ENCODE data around the gene SULT1A3.
"Not testable (repeated sequence)": the region's sequence is repeated elsewhere in the genome, so short reads cannot be mapped to it uniquely, and the experiment has no call there.

The SULT1A3 gene

DNA sequence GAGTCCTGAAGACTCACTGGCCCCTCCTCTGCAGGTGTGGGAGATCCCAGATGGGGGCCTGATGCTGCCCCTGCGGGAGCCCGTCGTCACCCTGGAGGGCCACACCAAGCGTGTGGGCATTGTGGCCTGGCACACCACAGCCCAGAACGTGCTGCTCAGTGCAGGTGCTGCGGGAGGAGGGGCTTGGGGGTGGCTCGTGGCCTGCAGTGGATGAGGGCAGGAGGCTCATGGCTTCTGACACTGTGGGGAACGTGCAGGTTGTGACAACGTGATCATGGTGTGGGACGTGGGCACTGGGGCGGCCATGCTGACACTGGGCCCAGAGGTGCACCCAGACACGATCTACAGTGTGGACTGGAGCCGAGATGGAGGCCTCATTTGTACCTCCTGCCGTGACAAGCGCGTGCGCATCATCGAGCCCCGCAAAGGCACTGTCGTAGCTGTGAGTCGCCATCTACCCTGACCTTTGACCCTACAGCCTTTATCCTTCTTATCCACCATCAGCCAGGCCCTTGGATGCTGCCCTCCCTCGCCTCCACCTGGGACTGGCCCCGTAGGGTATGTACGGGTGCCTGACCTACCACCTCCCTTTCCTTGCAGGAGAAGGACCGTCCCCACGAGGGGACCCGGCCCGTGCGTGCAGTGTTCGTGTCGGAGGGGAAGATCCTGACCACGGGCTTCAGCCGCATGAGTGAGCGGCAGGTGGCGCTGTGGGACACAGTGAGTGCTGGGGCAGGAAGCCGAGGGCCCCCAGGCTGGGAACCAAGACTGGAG, 12.1 kb upstream of the SULT1A3 start:
- peak overlapping the region; percentile 24 to 32 for H3K4me3 ChIP-seq (ENCODE audit: low read length in 2 of 2)
- peaks cover 0 to 3% of the 10 kb centered on the region in 2 donors for H3K36me3 ChIP-seq (ENCODE audit: control insufficient read depth in 2 of 2, insufficient read depth in 2 of 2, low read length in 2 of 2)
- peak overlapping the region in 1 of 2 donors; percentile 17 for H3K9ac ChIP-seq (ENCODE audit: low read depth in 1 of 2, low read length in 2 of 2)
- no peaks in the 10 kb centered on the region for H3K9me3 ChIP-seq (ENCODE audit: control insufficient read depth in 2 of 2, low read length in 2 of 2)
- H3K27ac ChIP-seq (ENCODE audit: low read depth in 2 of 2, low read length in 2 of 2): peak overlapping the region in 1 of 2 donors; percentile 88
- H3K4me1 ChIP-seq (ENCODE audit: control insufficient read depth in 2 of 2, insufficient read depth in 2 of 2, low read length in 2 of 2): peaks cover 16 to 22% of the 10 kb centered on the region in 2 donors
- H3K27me3 ChIP-seq (ENCODE audit: control insufficient read depth in 2 of 2, insufficient read depth in 2 of 2, low read length in 2 of 2): no peaks in the 10 kb centered on the region

DNA sequence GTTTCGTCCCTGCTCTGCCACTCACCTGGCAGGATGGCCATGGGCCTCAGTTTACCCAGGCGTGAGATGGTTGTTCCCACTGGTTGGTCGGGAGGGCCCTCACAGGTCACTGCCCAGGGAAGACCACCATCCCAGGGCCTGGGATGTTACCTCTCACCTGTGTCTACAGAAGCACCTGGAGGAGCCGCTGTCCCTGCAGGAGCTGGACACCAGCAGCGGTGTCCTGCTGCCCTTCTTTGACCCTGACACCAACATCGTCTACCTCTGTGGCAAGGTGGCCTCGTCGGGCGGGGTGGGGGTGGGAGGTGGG, 11.5 kb upstream of the SULT1A3 start:
- Histone ChIP-seq H3K9ac (ENCODE audit: low read depth in 1 of 2, low read length in 2 of 2) (peak overlapping the region in 1 of 2 donors; percentile 24), H3K4me3 (ENCODE audit: low read length in 2 of 2) (peak overlapping the region in 1 of 2 donors; percentile 32), H3K9me3 (ENCODE audit: control insufficient read depth in 2 of 2, low read length in 2 of 2) (no peaks in the 10 kb centered on the region), H3K27ac (ENCODE audit: low read depth in 2 of 2, low read length in 2 of 2) (peak overlapping the region in 1 of 2 donors; percentile 88), H3K4me1 (ENCODE audit: control insufficient read depth in 2 of 2, insufficient read depth in 2 of 2, low read length in 2 of 2) (peaks cover 15 to 22% of the 10 kb centered on the region in 2 donors), H3K27me3 (ENCODE audit: control insufficient read depth in 2 of 2, insufficient read depth in 2 of 2, low read length in 2 of 2) (no peaks in the 10 kb centered on the region), H3K36me3 (ENCODE audit: control insufficient read depth in 2 of 2, insufficient read depth in 2 of 2, low read length in 2 of 2) (peaks cover 0 to 3% of the 10 kb centered on the region in 2 donors)

DNA sequence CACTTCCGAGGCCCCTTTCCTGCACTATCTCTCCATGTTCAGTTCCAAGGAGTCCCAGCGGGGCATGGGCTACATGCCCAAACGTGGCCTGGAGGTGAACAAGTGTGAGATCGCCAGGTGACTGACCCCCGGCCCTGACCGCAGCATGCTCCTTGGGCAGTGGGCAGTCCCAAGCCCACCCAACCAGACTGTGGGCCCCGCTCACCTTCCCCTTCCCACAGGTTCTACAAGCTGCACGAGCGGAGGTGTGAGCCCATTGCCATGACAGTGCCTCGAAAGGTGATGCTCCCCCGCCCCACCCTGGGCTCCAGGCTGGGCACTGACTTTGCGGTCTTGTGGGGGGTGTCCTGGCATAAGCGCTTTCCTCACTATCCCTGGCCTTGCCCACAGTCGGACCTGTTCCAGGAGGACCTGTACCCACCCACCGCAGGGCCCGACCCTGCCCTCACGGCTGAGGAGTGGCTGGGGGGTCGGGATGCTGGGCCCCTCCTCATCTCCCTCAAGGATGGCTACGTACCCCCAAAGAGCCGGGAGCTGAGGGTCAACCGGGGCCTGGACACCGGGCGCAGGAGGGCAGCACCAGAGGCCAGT, 11.0 kb upstream of the SULT1A3 start:
- Histone ChIP-seq H3K4me3 (ENCODE audit: low read length in 2 of 2) (no peak overlapping the region), H3K4me1 (ENCODE audit: control insufficient read depth in 2 of 2, insufficient read depth in 2 of 2, low read length in 2 of 2) (peaks cover 11 to 20% of the 10 kb centered on the region in 2 donors), H3K36me3 (ENCODE audit: control insufficient read depth in 2 of 2, insufficient read depth in 2 of 2, low read length in 2 of 2) (peaks cover 0 to 3% of the 10 kb centered on the region in 2 donors), H3K9ac (ENCODE audit: low read depth in 1 of 2, low read length in 2 of 2) (no peak overlapping the region), H3K9me3 (ENCODE audit: control insufficient read depth in 2 of 2, low read length in 2 of 2) (no peaks in the 10 kb centered on the region), H3K27me3 (ENCODE audit: control insufficient read depth in 2 of 2, insufficient read depth in 2 of 2, low read length in 2 of 2) (no peaks in the 10 kb centered on the region), H3K27ac (ENCODE audit: low read depth in 2 of 2, low read length in 2 of 2) (no peak overlapping the region)

DNA sequence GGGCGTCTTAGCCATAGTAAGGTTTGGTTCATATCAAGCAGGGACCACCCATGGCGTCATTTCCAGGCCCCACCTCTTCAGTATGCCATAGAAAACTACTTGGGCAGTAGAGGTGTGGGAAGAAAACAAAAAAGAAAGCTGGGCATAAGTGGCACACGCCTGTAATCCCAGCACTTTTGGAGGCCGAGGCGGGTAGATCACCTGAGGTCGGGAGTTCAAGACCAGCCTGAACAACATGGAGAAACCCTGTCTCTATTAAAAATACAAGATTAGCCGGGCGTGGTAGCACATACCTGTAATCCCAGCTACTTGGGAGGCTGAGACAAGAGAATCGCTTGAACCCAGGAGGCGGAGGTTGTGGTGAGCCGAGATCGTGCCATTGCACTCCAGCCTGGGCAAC, 7.9 kb upstream of the SULT1A3 start:
- H3K27ac ChIP-seq (ENCODE audit: low read depth in 2 of 2, low read length in 2 of 2); H3K36me3 ChIP-seq (ENCODE audit: control insufficient read depth in 2 of 2, insufficient read depth in 2 of 2, low read length in 2 of 2); H3K9me3 ChIP-seq (ENCODE audit: control insufficient read depth in 2 of 2, low read length in 2 of 2); H3K27me3 ChIP-seq (ENCODE audit: control insufficient read depth in 2 of 2, insufficient read depth in 2 of 2, low read length in 2 of 2); H3K9ac ChIP-seq (ENCODE audit: low read depth in 1 of 2, low read length in 2 of 2); H3K4me3 ChIP-seq (ENCODE audit: low read length in 2 of 2): not testable (repeated sequence)
- H3K4me1 ChIP-seq (ENCODE audit: control insufficient read depth in 2 of 2, insufficient read depth in 2 of 2, low read length in 2 of 2): peaks cover 9 to 12% of the 10 kb centered on the region in 2 donors

DNA sequence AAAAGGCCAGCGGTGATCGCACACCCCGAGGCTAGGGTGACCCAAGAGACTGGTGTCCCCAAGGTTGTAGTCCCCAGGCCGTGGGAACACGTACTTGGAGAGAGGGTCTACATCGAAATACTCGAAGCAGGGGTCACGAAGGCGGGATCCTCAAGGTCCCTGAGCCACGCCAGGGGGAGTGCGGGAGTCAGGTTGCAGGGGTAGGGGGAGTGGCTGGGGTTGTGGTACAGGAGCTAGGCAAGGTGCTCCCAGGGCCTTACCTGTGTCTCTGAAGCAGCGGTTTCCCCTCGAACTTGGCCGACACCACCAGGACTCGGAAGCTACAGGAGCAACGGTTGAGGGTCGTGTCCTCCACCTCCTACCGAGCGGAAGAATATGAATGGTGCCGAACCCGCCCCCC, 6.0 kb upstream of the SULT1A3 start:
- not testable (repeated sequence) for H3K9ac ChIP-seq (ENCODE audit: low read depth in 1 of 2, low read length in 2 of 2)

DNA sequence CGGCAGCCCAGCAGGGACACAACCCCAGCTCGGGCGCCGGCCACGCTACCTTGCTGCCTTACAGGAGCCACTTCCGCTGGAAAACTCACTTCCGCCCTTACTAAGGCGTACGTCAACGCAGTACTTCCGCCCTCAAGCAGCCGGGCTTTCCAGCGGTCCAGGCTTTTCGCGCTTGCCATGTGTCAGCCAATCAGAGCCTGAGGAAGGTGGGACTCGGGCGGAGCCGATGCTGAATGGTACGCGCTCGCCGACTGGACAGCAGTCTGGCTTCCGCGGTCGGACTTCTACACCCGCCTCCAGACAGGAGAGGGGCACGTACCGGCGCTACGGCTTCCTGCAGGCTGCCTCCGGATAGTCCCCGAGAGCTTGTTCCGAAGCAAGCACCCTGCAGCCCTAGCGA, 5.4 kb upstream of the SULT1A3 start, which contains the start of the genes BOLA2B and SLX1A:
Gene BOLA2B (minus strand): TSS at position 52 of the 400 bp plus-strand sequence. CDS start 71 bp downstream, outside the sequence.
Gene SLX1A (plus strand): TSS at position 261 of the 400 bp plus-strand sequence. CDS start 210 bp downstream, outside the sequence.
- H3K36me3 ChIP-seq (ENCODE audit: control insufficient read depth in 2 of 2, insufficient read depth in 2 of 2, low read length in 2 of 2); H3K27ac ChIP-seq (ENCODE audit: low read depth in 2 of 2, low read length in 2 of 2); H3K27me3 ChIP-seq (ENCODE audit: control insufficient read depth in 2 of 2, insufficient read depth in 2 of 2, low read length in 2 of 2); H3K4me1 ChIP-seq (ENCODE audit: control insufficient read depth in 2 of 2, insufficient read depth in 2 of 2, low read length in 2 of 2); H3K9ac ChIP-seq (ENCODE audit: low read depth in 1 of 2, low read length in 2 of 2); H3K9me3 ChIP-seq (ENCODE audit: control insufficient read depth in 2 of 2, low read length in 2 of 2): not testable (repeated sequence)
- peak within 1 kb of the TSS; percentile 50 to 56 for H3K4me3 ChIP-seq (ENCODE audit: low read length in 2 of 2)

More for the DNA sequence above, 6.0 kb upstream of the SULT1A3 start:
- not testable (repeated sequence) for H3K36me3 ChIP-seq (ENCODE audit: control insufficient read depth in 2 of 2, insufficient read depth in 2 of 2, low read length in 2 of 2); H3K9me3 ChIP-seq (ENCODE audit: control insufficient read depth in 2 of 2, low read length in 2 of 2); H3K27ac ChIP-seq (ENCODE audit: low read depth in 2 of 2, low read length in 2 of 2); H3K4me1 ChIP-seq (ENCODE audit: control insufficient read depth in 2 of 2, insufficient read depth in 2 of 2, low read length in 2 of 2); H3K4me3 ChIP-seq (ENCODE audit: low read length in 2 of 2); H3K27me3 ChIP-seq (ENCODE audit: control insufficient read depth in 2 of 2, insufficient read depth in 2 of 2, low read length in 2 of 2)

DNA sequence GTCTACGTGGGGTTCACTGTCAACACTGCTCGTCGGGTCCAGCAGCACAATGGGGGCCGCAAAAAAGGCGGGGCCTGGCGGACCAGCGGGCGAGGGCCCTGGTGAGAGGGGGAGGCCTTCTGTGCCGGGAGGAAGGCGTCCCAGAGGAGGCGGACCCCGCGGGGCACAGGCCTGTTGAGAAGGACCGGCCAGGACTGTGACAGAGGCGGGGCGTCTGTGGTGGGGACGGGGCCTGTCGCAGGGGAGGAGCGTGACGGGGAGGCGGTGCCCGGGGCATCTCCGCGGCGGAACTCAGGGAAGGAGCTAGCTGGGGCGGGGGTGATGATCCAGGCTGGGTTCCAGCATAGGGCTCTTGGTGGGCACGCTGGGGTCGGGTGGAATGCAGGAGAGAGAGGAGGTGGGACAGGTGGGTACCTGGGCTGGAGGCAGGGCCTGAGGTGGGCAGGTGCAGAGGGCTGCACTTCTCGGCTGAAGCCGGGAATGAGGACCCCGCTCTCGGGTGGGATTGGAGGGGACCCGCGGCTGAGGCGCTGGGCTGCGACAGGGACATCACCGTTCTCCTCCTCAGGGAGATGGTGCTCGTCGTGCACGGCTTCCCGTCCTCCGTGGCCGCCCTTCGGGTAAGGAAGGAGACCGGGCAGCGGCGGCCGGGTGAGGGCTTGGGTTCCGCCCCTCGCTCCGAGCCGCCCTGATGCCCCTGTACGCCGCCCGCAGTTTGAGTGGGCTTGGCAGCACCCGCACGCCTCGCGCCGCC, 4.7 kb upstream of the SULT1A3 start:
- not testable (repeated sequence) for H3K36me3 ChIP-seq (ENCODE audit: control insufficient read depth in 2 of 2, insufficient read depth in 2 of 2, low read length in 2 of 2); H3K9ac ChIP-seq (ENCODE audit: low read depth in 1 of 2, low read length in 2 of 2); H3K4me1 ChIP-seq (ENCODE audit: control insufficient read depth in 2 of 2, insufficient read depth in 2 of 2, low read length in 2 of 2); H3K9me3 ChIP-seq (ENCODE audit: control insufficient read depth in 2 of 2, low read length in 2 of 2); H3K27me3 ChIP-seq (ENCODE audit: control insufficient read depth in 2 of 2, insufficient read depth in 2 of 2, low read length in 2 of 2); H3K27ac ChIP-seq (ENCODE audit: low read depth in 2 of 2, low read length in 2 of 2)
- peak overlapping the region; percentile 50 to 56 for H3K4me3 ChIP-seq (ENCODE audit: low read length in 2 of 2)

DNA sequence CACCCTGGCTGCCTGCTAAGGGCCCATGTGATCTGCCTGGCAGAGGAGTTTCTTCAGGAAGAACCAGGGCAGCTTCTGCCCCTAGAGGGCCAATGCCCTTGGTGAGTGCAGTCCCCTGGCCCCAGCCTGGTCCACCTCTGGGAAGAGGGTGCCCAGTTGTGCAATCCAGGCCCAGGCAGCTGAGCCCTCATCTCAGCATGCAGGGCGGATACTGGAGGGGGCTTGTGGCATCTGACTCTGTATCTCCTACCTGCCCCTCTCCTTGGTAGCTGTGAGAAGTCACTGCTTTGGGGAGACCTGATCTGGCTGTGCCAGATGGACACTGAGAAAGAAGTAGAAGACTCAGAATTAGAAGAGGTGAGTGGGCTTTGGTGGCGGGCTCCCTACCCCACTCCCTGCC, 2.1 kb upstream of the SULT1A3 start:
- H3K4me1 ChIP-seq (ENCODE audit: control insufficient read depth in 2 of 2, insufficient read depth in 2 of 2, low read length in 2 of 2); H3K27me3 ChIP-seq (ENCODE audit: control insufficient read depth in 2 of 2, insufficient read depth in 2 of 2, low read length in 2 of 2); H3K36me3 ChIP-seq (ENCODE audit: control insufficient read depth in 2 of 2, insufficient read depth in 2 of 2, low read length in 2 of 2); H3K9me3 ChIP-seq (ENCODE audit: control insufficient read depth in 2 of 2, low read length in 2 of 2); H3K27ac ChIP-seq (ENCODE audit: low read depth in 2 of 2, low read length in 2 of 2); H3K4me3 ChIP-seq (ENCODE audit: low read length in 2 of 2); H3K9ac ChIP-seq (ENCODE audit: low read depth in 1 of 2, low read length in 2 of 2): not testable (repeated sequence)

DNA sequence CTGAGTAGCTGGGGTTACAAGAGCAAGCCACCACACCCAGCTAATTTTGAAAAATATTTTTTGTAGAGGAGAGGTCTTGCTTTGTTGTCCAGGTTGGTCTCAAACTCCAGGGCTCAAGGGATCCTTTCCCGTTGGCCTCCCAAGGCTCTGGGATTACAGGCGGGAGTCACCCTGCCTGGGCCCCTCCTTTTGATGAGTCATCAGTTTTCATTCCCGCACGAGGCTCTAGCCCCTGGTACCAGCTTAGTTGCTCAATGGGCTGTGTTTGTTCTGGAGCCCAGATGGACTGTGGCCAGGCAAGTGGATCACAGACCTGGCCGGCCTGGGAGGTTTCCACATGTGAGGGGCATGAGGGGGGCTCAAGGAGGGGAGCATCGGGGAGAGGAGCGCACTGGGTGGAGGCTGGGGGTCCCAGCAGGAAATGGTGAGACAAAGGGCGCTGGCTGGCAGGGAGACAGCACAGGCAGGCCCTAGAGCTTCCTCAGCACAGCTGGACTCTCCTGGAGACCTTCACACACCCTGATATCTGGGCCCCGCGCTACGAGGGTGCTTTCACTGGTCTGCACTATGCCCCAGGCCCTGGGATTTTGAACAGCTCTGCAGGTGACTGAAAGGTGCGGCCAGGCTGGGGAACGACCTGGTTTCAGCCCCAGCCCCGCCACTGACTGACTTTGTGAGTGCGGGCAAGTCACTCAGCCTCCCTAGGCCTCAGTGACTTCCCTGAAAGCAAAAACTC, 721 bp downstream of the SULT1A3 start:
- H3K4me1 ChIP-seq (ENCODE audit: control insufficient read depth in 2 of 2, insufficient read depth in 2 of 2, low read length in 2 of 2); H3K9ac ChIP-seq (ENCODE audit: low read depth in 1 of 2, low read length in 2 of 2); H3K4me3 ChIP-seq (ENCODE audit: low read length in 2 of 2); H3K9me3 ChIP-seq (ENCODE audit: control insufficient read depth in 2 of 2, low read length in 2 of 2); H3K27ac ChIP-seq (ENCODE audit: low read depth in 2 of 2, low read length in 2 of 2); H3K36me3 ChIP-seq (ENCODE audit: control insufficient read depth in 2 of 2, insufficient read depth in 2 of 2, low read length in 2 of 2); H3K27me3 ChIP-seq (ENCODE audit: control insufficient read depth in 2 of 2, insufficient read depth in 2 of 2, low read length in 2 of 2): not testable (repeated sequence)
